ENCODE data around the gene CACNA2D4. TPM values are rescaled to one million over a fixed set of nuclear protein-coding genes. Genes with fewer than 3 reads are reported as not detected.
"Not testable (repeated sequence)": the region's sequence is repeated elsewhere in the genome, so short reads cannot be mapped to it uniquely, and the experiment has no call there.

Gene CACNA2D4
- total RNA-seq, 1 experiment from 2014 or later: not detected

GRCh38 chr12:1823237-1823636 lies 95.2 kb downstream of the CACNA2D4 start:
- no peak for DNase-seq (ENCODE audit: low read depth in 1 of 2, low spot score in 2 of 2)
- Histone ChIP-seq H3K9me3 (replicated peaks) (no peaks in the 10 kb centered on the region), H3K36me3 (no peaks in the 10 kb centered on the region), H3K4me1 (replicated peaks) (no peaks in the 10 kb centered on the region), H3K27me3 (replicated peaks) (peaks cover 94% of the 10 kb centered on the region), H3K27ac (no peak overlapping the region), H3K4me3 (no peak overlapping the region)

- peaks cover 89% of the 10 kb centered on the region for H3K27me3 ChIP-seq (replicated peaks)
These were observed 95.8 kb downstream of the CACNA2D4 start for GRCh38 chr12:1822699-1823098.

GRCh38 chr12:1821805-1822204 lies 96.6 kb downstream of the CACNA2D4 start:
- H3K36me3 ChIP-seq: no peaks in the 10 kb centered on the region
- DNase-seq (ENCODE audit: low read depth in 1 of 2, low spot score in 2 of 2): no peak
- H3K9me3 ChIP-seq (replicated peaks): no peaks in the 10 kb centered on the region
- H3K27ac ChIP-seq: no peak overlapping the region
- no peak overlapping the region for H3K4me3 ChIP-seq
- no peaks in the 10 kb centered on the region for H3K4me1 ChIP-seq (replicated peaks)
- H3K27me3 ChIP-seq (replicated peaks): peaks cover 80% of the 10 kb centered on the region

More at GRCh38 chr12:1822699-1823098, 95.8 kb downstream of the CACNA2D4 start:
- Histone ChIP-seq H3K36me3 (no peaks in the 10 kb centered on the region), H3K27ac (no peak overlapping the region), H3K4me3 (no peak overlapping the region), H3K4me1 (replicated peaks) (no peaks in the 10 kb centered on the region), H3K9me3 (replicated peaks) (no peaks in the 10 kb centered on the region)
- DNase-seq (ENCODE audit: low read depth in 1 of 2, low spot score in 2 of 2): no peak

- H3K4me3 ChIP-seq: no peak overlapping the region
- DNase-seq (ENCODE audit: low read depth in 1 of 2, low spot score in 2 of 2): no peak
These were observed 97.6 kb downstream of the CACNA2D4 start for GRCh38 chr12:1820896-1821291.

GRCh38 chr12:1820191-1820895 lies 98.1 kb downstream of the CACNA2D4 start, which contains the start of gene LRTM2:
TSS of gene LRTM2 (plus strand) at chr12:1820565. CDS start at chr12:1828149, 7,584 bp downstream.
- H3K27me3 ChIP-seq (replicated peaks): peaks cover 77% of the 10 kb centered on the region
- no peaks in the 10 kb centered on the region for H3K4me1 ChIP-seq (replicated peaks)
- no peaks in the 10 kb centered on the region for H3K36me3 ChIP-seq
- no peak within 1 kb of the TSS for H3K27ac ChIP-seq
- no peaks in the 10 kb centered on the region for H3K9me3 ChIP-seq (replicated peaks)
- no peak within 1 kb of the TSS for H3K4me3 ChIP-seq
- no peak for DNase-seq (ENCODE audit: low read depth in 1 of 2, low spot score in 2 of 2)

More at GRCh38 chr12:1820896-1821291, 97.6 kb downstream of the CACNA2D4 start:
- Histone ChIP-seq H3K9me3 (replicated peaks) (no peaks in the 10 kb centered on the region), H3K36me3 (no peaks in the 10 kb centered on the region), H3K4me1 (replicated peaks) (no peaks in the 10 kb centered on the region), H3K27ac (no peak overlapping the region), H3K27me3 (replicated peaks) (peaks cover 77% of the 10 kb centered on the region)

GRCh38 chr12:1819571-1819970 lies 98.9 kb downstream of the CACNA2D4 start:
- no peaks in the 10 kb centered on the region for H3K9me3 ChIP-seq (replicated peaks)
- no peaks in the 10 kb centered on the region for H3K4me1 ChIP-seq (replicated peaks)
- H3K4me3 ChIP-seq: no peak overlapping the region
- H3K27me3 ChIP-seq (replicated peaks): peaks cover 77% of the 10 kb centered on the region
- DNase-seq (ENCODE audit: low read depth in 1 of 2, low spot score in 2 of 2): no peak
- H3K36me3 ChIP-seq: no peaks in the 10 kb centered on the region
- H3K27ac ChIP-seq: no peak overlapping the region

- Histone ChIP-seq H3K4me3 (no peak overlapping the region), H3K27ac (no peak overlapping the region), H3K9me3 (replicated peaks) (no peaks in the 10 kb centered on the region), H3K4me1 (replicated peaks) (no peaks in the 10 kb centered on the region), H3K27me3 (replicated peaks) (peaks cover 77% of the 10 kb centered on the region), H3K36me3 (no peaks in the 10 kb centered on the region)
- no peak for DNase-seq (ENCODE audit: low read depth in 1 of 2, low spot score in 2 of 2)
These were observed 99.4 kb downstream of the CACNA2D4 start for GRCh38 chr12:1819050-1819449.

GRCh38 chr12:1817928-1818327 lies 100.5 kb downstream of the CACNA2D4 start:
- H3K27me3 ChIP-seq (replicated peaks): peaks cover 77% of the 10 kb centered on the region
- not testable (repeated sequence) for H3K27ac ChIP-seq; H3K4me1 ChIP-seq (replicated peaks); H3K4me3 ChIP-seq; H3K36me3 ChIP-seq; H3K9me3 ChIP-seq (replicated peaks); DNase-seq (ENCODE audit: low read depth in 1 of 2, low spot score in 2 of 2)

- Histone ChIP-seq H3K9me3 (replicated peaks) (no peaks in the 10 kb centered on the region), H3K27ac (no peak overlapping the region), H3K4me1 (replicated peaks) (no peaks in the 10 kb centered on the region), H3K36me3 (no peaks in the 10 kb centered on the region), H3K4me3 (no peak overlapping the region), H3K27me3 (replicated peaks) (peaks cover 76% of the 10 kb centered on the region)
- DNase-seq (ENCODE audit: low read depth in 1 of 2, low spot score in 2 of 2): no peak
These were observed 101.6 kb downstream of the CACNA2D4 start for GRCh38 chr12:1816730-1817348.

- Histone ChIP-seq H3K27me3 (replicated peaks) (peaks cover 74% of the 10 kb centered on the region), H3K36me3 (no peaks in the 10 kb centered on the region), H3K9me3 (replicated peaks) (no peaks in the 10 kb centered on the region), H3K4me3 (no peak overlapping the region), H3K4me1 (replicated peaks) (no peaks in the 10 kb centered on the region), H3K27ac (no peak overlapping the region)
- no peak for DNase-seq (ENCODE audit: low read depth in 1 of 2, low spot score in 2 of 2)
These were observed 102.4 kb downstream of the CACNA2D4 start for GRCh38 chr12:1815814-1816729.

- Histone ChIP-seq H3K4me1 (replicated peaks) (no peaks in the 10 kb centered on the region), H3K36me3 (no peaks in the 10 kb centered on the region), H3K9me3 (replicated peaks) (no peaks in the 10 kb centered on the region), H3K27ac (no peak overlapping the region), H3K4me3 (no peak overlapping the region), H3K27me3 (replicated peaks) (peaks cover 64% of the 10 kb centered on the region)
- DNase-seq (ENCODE audit: low read depth in 1 of 2, low spot score in 2 of 2): no peak
These were observed 103.3 kb downstream of the CACNA2D4 start for GRCh38 chr12:1815108-1815507.

- no peak for DNase-seq (ENCODE audit: low read depth in 1 of 2, low spot score in 2 of 2)
- H3K4me1 ChIP-seq (replicated peaks): no peaks in the 10 kb centered on the region
- H3K4me3 ChIP-seq: no peak overlapping the region
These were observed 104.2 kb downstream of the CACNA2D4 start for GRCh38 chr12:1814266-1814665.

GRCh38 chr12:1812650-1813302 lies 105.7 kb downstream of the CACNA2D4 start:
- Histone ChIP-seq H3K27me3 (replicated peaks) (peaks cover 52% of the 10 kb centered on the region), H3K27ac (no peak overlapping the region), H3K4me1 (replicated peaks) (no peaks in the 10 kb centered on the region), H3K4me3 (no peak overlapping the region), H3K9me3 (replicated peaks) (no peaks in the 10 kb centered on the region), H3K36me3 (no peaks in the 10 kb centered on the region)
- no peak for DNase-seq (ENCODE audit: low read depth in 1 of 2, low spot score in 2 of 2)

More at GRCh38 chr12:1814266-1814665, 104.2 kb downstream of the CACNA2D4 start:
- Histone ChIP-seq H3K9me3 (replicated peaks) (no peaks in the 10 kb centered on the region), H3K27ac (no peak overlapping the region), H3K27me3 (replicated peaks) (peaks cover 56% of the 10 kb centered on the region), H3K36me3 (no peaks in the 10 kb centered on the region)
